ENCODE data around the gene LRP1.

DNA sequence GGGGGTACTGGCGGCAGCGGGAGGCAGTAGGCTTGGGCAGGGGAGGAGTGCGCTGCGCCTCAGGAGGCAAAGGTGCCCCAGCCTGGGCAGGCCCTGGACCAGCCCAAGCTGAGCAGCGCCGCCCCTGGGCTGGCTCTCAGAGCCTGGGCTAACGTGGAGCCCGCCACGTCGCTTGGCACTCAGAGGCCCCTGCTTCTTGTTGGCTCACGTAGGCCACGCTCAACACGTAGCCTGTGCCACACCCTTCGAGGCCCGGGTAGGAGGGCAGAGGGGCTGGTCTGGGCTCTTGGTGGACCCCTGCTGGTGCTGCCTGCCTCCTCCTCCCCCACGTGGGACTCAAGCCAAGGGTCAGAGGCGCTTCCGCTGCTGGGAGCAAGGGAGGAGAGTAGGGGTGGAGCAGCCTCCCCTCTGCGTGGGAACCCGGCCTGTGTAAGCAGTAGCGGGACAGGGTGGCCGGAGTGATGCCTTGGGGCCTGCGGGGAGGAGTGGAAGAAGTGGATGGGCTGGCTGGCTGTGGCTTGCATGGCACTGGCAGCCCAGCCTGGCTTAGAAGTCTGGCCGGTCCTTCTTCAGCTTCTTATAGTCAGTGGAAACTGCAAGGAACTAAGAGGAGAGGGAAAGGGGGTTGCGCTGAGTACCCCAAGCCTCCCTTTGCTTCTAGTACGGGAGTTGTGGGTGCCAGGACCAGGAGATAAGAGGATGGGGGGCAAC, 106.9 kb downstream of the LRP1 start:
- TF ChIP-seq, protein P1, sequence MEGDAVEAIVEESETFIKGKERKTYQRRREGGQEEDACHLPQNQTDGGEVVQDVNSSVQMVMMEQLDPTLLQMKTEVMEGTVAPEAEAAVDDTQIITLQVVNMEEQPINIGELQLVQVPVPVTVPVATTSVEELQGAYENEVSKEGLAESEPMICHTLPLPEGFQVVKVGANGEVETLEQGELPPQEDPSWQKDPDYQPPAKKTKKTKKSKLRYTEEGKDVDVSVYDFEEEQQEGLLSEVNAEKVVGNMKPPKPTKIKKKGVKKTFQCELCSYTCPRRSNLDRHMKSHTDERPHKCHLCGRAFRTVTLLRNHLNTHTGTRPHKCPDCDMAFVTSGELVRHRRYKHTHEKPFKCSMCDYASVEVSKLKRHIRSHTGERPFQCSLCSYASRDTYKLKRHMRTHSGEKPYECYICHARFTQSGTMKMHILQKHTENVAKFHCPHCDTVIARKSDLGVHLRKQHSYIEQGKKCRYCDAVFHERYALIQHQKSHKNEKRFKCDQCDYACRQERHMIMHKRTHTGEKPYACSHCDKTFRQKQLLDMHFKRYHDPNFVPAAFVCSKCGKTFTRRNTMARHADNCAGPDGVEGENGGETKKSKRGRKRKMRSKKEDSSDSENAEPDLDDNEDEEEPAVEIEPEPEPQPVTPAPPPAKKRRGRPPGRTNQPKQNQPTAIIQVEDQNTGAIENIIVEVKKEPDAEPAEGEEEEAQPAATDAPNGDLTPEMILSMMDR (IDR thresholded peaks at IDR 0.05) = no peak
- no peak for TF ChIP-seq POLR2A (IDR thresholded peaks at IDR 0.05)

Measured in Peyer's patch (tissue), 4 donors.